Vagina (tissue), 2 donors: ENCODE data around the gene TSPAN13.

Experiments used
- POLR2A ChIP-seq, 2 donors: fragments of 450-650 bp; IDR thresholded peaks; one replicate each; pipeline ENCODE4 v1.6.1; 2017; ENCODE audit warnings: antibody characterized with exemption in 2 of 2, mild to moderate bottlenecking in 2 of 2, moderate library complexity in 2 of 2
- POLR2AphosphoS5 ChIP-seq, 2 donors: sonication (generic); formaldehyde crosslinking; IDR thresholded peaks; one replicate each; pipeline ENCODE4 v1.9.0; 2017; ENCODE audit warnings: antibody characterized with exemption in 2 of 2, mild to moderate bottlenecking in 2 of 2, low read depth in 1 of 2; ENCODE audit not compliant: insufficient read depth in 1 of 2

DNA sequence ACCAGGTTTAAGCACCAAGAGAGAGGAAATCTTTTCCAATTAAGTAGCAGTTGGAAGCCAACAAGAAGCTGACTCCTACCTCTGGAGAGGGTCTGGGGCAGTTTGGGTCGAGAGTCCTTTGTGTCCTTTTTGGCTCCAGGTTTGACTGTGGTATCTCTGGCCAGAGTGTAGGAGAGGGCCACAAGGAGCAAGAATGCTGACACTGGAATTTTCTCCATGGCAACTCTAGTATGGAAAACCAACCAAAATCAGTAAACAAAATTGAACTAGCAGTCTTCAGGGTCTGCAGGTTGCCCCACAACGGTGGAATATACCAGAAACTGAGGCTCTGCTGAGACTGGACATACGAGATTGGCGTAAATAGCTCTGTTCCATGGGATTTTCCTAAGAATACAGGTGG, 48.0 kb downstream of the TSPAN13 start:
- no peak for TF ChIP-seq POLR2A (IDR thresholded peaks at IDR 0.05)
- TF ChIP-seq POLR2AphosphoS5 (IDR thresholded peaks at IDR 0.05; ENCODE audit: insufficient read depth in 1 of 2, low read depth in 1 of 2), result no peak
